SK-N-SH (cell line): ENCODE measurements around the gene SAMD8. TPM values are rescaled to one million over a fixed set of nuclear protein-coding genes. Genes with fewer than 3 reads are reported as not detected.

ENCODE experiments used
- CTCF ChIA-PET: fragments of 300-600, 350-600 bp; formaldehyde crosslinking; extraction: SDS; loops from one replicate; lab custom pipeline; 2021; lab: Yijun Ruan, JAX
- POLR2A ChIA-PET: fragments of 350-600 bp; sonication (Branson Sonifier 250); formaldehyde crosslinking; extraction: SDS; loops from one replicate; lab custom pipeline; 2020; ENCODE audit warnings: antibody characterized with exemption, inconsistent platforms; lab: Yijun Ruan, JAX
- DNase-seq: peaks from one replicate; pipeline ENCODE4 v3.0.0; 2012
- H2AFZ ChIP-seq: fragments of 200-600 bp; sonication (generic); 2 replicates; pipeline ENCODE4 v1.8.1; 2016; ENCODE audit warnings: antibody characterized with exemption, mild to moderate bottlenecking, low read depth
- H3F3A ChIP-seq: fragments of 200-600 bp; sonication (generic); replicated peaks from 2 replicates; pipeline ENCODE3; 2016; ENCODE audit warnings: antibody characterized with exemption, mild to moderate bottlenecking; ENCODE audit not compliant: insufficient read depth
- H3K27ac ChIP-seq, 2 experiments: fragments of 200-500 bp in 1 of 2; fragments of 200-600 bp in 1 of 2; sonication (Bioruptor generic) in 1 of 2; sonication (generic), shearing (Covaris generic) in 1 of 2; 2 replicates each; pipeline versions ENCODE4 v1.5.1 to v1.6.1; 2014 to 2016; ENCODE audit warnings: low read depth in 2 of 2, inconsistent platforms in 1 of 2, low read length in 1 of 2, mild to moderate bottlenecking in 1 of 2, mixed read lengths in 1 of 2
- H3K27me3 ChIP-seq: fragments of 200-600 bp; sonication (generic), shearing (Covaris generic); 2 replicates; pipeline ENCODE4 v1.6.1; 2016; ENCODE audit warnings: mixed run types; ENCODE audit not compliant: insufficient read depth
- H3K36me3 ChIP-seq, 2 experiments: fragments of 200-500 bp in 1 of 2; fragments of 200-600 bp in 1 of 2; sonication (Bioruptor generic) in 1 of 2; sonication (generic) in 1 of 2; replicated peaks in 1 of 2; 2 replicates each; pipeline versions ENCODE3 to v1.5.1; 2014 to 2016; ENCODE audit warnings: low read length in 1 of 2, mild to moderate bottlenecking in 1 of 2; ENCODE audit not compliant: insufficient read depth in 2 of 2, control insufficient read depth in 1 of 2
- H3K4me1 ChIP-seq, 2 experiments: fragments of 200-500 bp in 1 of 2; fragments of 200-600 bp in 1 of 2; sonication (Bioruptor generic) in 1 of 2; sonication (generic), shearing (Covaris generic) in 1 of 2; 2 replicates each; pipeline versions ENCODE4 v1.5.1 to v1.6.1; 2014 to 2016; ENCODE audit warnings: low read depth in 1 of 2, low read length in 1 of 2, mixed run types in 1 of 2; ENCODE audit not compliant: insufficient read depth in 2 of 2, control insufficient read depth in 1 of 2
- H3K4me2 ChIP-seq: fragments of 200-600 bp; sonication (generic), shearing (Covaris generic); 2 replicates; pipeline ENCODE4 v1.6.1; 2017; ENCODE audit warnings: mixed run types
- H3K4me3 ChIP-seq, 2 experiments: fragments of 200-500 bp in 1 of 2; fragments of 200-600 bp in 1 of 2; sonication (Bioruptor generic) in 1 of 2; sonication (generic), shearing (Covaris generic) in 1 of 2; 2 replicates each; pipeline versions ENCODE4 v1.5.1 to v1.8.1; 2014 to 2016; ENCODE audit warnings: low read depth in 2 of 2, inconsistent platforms in 1 of 2, low read length in 1 of 2, mild to moderate bottlenecking in 1 of 2, mixed read lengths in 1 of 2, moderate library complexity in 1 of 2
- H3K79me2 ChIP-seq: fragments of 200-600 bp; sonication (generic); 2 replicates; pipeline ENCODE4 v1.8.1; 2017; ENCODE audit warnings: mild to moderate bottlenecking; ENCODE audit not compliant: insufficient read depth
- H3K9ac ChIP-seq: fragments of 200-600 bp; sonication (generic); 2 replicates; pipeline ENCODE4 v1.6.1; 2017; ENCODE audit warnings: mixed run types
- H3K9me2 ChIP-seq: fragments of 200-600 bp; sonication (generic); 2 replicates; pipeline ENCODE4 v1.6.1; 2017; ENCODE audit warnings: mixed run types
- H3K9me3 ChIP-seq: fragments of 200-600 bp; sonication (generic); 2 replicates; pipeline ENCODE4 v1.6.1; 2017; ENCODE audit warnings: mixed run types, mild to moderate bottlenecking, moderate library complexity
- H4K20me1 ChIP-seq: fragments of 200-600 bp; sonication (generic); 2 replicates; pipeline ENCODE4 v1.6.1; 2017; ENCODE audit warnings: mild to moderate bottlenecking, mixed run types; ENCODE audit not compliant: insufficient read depth
- ELF1 ChIP-seq: IDR thresholded peaks from 2 replicates; pipeline ENCODE4 v1.4.0; 2012
- EP300 ChIP-seq, 2 experiments: IDR thresholded peaks; 2 replicates each; pipeline versions ENCODE4 v1.4.0 to v1.6.1; 2012; ENCODE audit warnings: borderline replicate concordance in 1 of 2, low read depth in 1 of 2, low read length in 1 of 2
- EZH2phosphoT487 ChIP-seq: fragments of 200-600 bp; sonication (generic); IDR thresholded peaks from 2 replicates; pipeline ENCODE4 v1.6.1; 2017; ENCODE audit warnings: low read depth, mixed run types, mild to moderate bottlenecking, antibody characterized with exemption, moderate library complexity, borderline replicate concordance
- GATA2 ChIP-seq: sonication (generic); formaldehyde crosslinking; IDR thresholded peaks from 2 replicates; pipeline ENCODE4 v1.5.0; 2020; ENCODE audit warnings: mild to moderate bottlenecking, missing genetic modification reagents
- IRF3 ChIP-seq: fragments of 150-350 bp; IDR thresholded peaks from 2 replicates; pipeline ENCODE4 v1.6.1; 2016; ENCODE audit warnings: mild to moderate bottlenecking, low read depth, low read length
- JUND ChIP-seq: IDR thresholded peaks from 2 replicates; pipeline ENCODE4 v1.4.0; 2012
- MEF2A ChIP-seq: IDR thresholded peaks from 2 replicates; pipeline ENCODE4 v1.4.0; 2012; ENCODE audit warnings: low read depth, borderline replicate concordance
- NFIC ChIP-seq: IDR thresholded peaks from 2 replicates; pipeline ENCODE4 v1.4.0; 2012; ENCODE audit warnings: borderline replicate concordance
- REST ChIP-seq: IDR thresholded peaks from 2 replicates; pipeline ENCODE4 v1.6.1; 2012; ENCODE audit warnings: mild to moderate bottlenecking, low read depth, low read length, moderate library complexity
- RFX5 ChIP-seq: IDR thresholded peaks from 2 replicates; pipeline ENCODE4 v1.6.1; 2012; ENCODE audit warnings: mild to moderate bottlenecking, improper control_type of control experiment, low read length
- RXRA ChIP-seq: IDR thresholded peaks from 2 replicates; pipeline ENCODE4 v1.4.0; 2012; ENCODE audit warnings: low read depth, mild to moderate bottlenecking, borderline replicate concordance
- TEAD4 ChIP-seq: IDR thresholded peaks from 2 replicates; pipeline ENCODE4 v1.4.0; 2012; ENCODE audit warnings: mild to moderate bottlenecking, borderline replicate concordance; ENCODE audit not compliant: insufficient read depth
- WGBS: methylation state at CpG from one replicate; pipeline ENCODE4 v1.1.6; 2017; ENCODE audit warnings: low lambda C conversion rate; 5-methylcytosine and 5-hydroxymethylcytosine counted together
- polyA plus RNA-seq, 3 experiments: library from polyadenylated mRNA; depleted of rRNA; stranded (reverse); fragments of >200 nt; gene quantifications; 2 replicates each; pipeline ENCODE4 v1.2.3, GENCODE V29; 2012

SAMD8 gene
- polyA plus RNA-seq, 1 of the 3 experiments (the other 2 are of a cell fraction) = 9.7 TPM

- Histone ChIP-seq H3K36me3 (no peaks in the 10 kb centered on the region), H4K20me1 (no peaks in the 10 kb centered on the region), H3K27me3 (no peaks in the 10 kb centered on the region), H3K9me2 (no peaks in the 10 kb centered on the region), H3F3A (no peaks in the 10 kb centered on the region), H3K9me3 (no peaks in the 10 kb centered on the region), H3K4me3 (no peak overlapping the region), H2AFZ (no peak overlapping the region), H3K9ac (no peak overlapping the region), H3K27ac (no peak overlapping the region), H3K79me2 (no peaks in the 10 kb centered on the region), H3K4me2 (no peak overlapping the region), H3K4me1 (peaks cover 0 to 3% of the 10 kb centered on the region in 2 experiments; a peak in 1 of 4 replicates)
- DNase-seq = no peak
- TF ChIP-seq NFIC (no peak), RXRA (no peak), MEF2A (no peak), JUND (no peak), EP300 (IDR thresholded peaks at IDR 0.05; ENCODE audit: borderline replicate concordance in 1 of 2, low read depth in 1 of 2, low read length in 1 of 2) (no peak), EZH2phosphoT487 (no peak), TEAD4 (no peak), IRF3 (no peak), ELF1 (no peak), GATA2 (no peak), REST (no peak), RFX5 (no peak)
- ChIA-PET POLR2A (interaction anchor here (1.3 kb wide), 1 partner anchor 273 kb away, joined by 3 read pairs; no protein-coding TSS in a partner anchor), CTCF (interaction anchor here (0.6 to 5.7 kb wide), 26 partner anchors 9 to 860 kb away, joined by 3 to 70 read pairs (median 4); a partner anchor contains a TSS)
- WGBS = 90% methylated on average over 6 of the region's 14 CpGs
These were observed 12.4 kb upstream of the SAMD8 start for GRCh38 chr10:75098902-75099673.
